Activated CD4-positive, CD25-positive, alpha-beta regulatory T cell treated with anti-CD3 and anti-CD28 coated beads, Interleukin-2, amount 50 U/mL, for 16 hours (primary cell): ENCODE results near the gene PTH2.

Experiments used
- DNase-seq: peaks from one replicate; pipeline ENCODE4 v3.0.0-alpha.2; 2020; ENCODE audit warnings: low read depth, low spot score

PTH2 gene

DNA sequence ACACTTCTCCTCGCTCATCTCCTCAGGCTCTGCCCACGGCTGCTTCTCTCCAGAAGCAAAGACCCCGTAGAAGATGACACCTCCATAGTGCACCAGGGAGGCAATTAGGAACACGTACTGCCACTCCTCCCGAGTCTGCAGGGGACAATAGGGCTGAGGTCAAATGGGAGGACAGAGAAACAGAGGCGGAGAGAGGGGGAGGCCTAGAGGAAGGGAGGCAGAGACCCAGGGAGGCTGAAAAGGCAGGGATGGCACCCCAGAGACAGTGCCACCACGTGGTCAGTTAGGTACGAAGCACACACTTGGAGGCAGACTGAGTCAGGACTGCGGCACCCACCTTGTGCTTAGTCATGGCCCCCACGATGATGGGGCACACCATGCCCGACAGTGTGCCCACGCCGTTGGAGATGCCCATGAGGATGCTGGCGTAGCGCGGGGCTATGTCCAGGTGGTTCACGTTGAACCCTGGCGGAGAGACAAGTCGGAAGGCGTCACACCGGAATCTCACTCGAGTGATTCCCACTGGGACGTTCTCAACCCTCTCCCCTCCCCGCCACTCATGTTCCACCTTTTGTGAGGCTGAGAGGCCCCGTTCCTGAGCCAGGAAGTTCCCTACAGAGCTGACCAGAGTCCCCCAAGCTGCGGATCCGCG is 7.6 kb upstream of the PTH2 start:
- no peak for DNase-seq

DNA sequence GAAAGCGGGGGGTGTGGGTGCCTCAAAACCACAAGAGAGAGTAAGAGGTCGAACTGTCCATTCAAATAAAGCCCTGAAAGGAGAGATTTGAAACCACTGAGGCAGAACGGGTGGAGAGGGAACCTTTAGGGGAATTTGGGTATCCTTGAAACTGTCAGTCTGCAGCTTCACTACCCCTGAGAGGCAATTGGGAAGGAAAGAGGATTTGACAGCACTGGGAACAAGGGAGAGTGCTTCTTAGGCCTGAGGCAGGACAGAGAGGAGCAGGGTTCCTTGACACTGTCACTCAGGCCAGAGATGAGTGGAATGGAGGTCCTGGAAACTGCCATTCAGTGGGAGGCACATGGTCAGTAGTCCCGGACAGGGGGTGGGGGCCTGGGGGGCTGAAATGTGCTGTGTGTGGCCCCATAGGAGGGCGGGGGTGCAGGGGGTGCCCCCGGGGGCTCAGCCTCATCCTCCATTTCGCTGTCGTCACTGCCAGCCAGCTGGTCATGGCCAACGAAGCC is 7.0 kb upstream of the PTH2 start:
- DNase-seq = no peak

DNA sequence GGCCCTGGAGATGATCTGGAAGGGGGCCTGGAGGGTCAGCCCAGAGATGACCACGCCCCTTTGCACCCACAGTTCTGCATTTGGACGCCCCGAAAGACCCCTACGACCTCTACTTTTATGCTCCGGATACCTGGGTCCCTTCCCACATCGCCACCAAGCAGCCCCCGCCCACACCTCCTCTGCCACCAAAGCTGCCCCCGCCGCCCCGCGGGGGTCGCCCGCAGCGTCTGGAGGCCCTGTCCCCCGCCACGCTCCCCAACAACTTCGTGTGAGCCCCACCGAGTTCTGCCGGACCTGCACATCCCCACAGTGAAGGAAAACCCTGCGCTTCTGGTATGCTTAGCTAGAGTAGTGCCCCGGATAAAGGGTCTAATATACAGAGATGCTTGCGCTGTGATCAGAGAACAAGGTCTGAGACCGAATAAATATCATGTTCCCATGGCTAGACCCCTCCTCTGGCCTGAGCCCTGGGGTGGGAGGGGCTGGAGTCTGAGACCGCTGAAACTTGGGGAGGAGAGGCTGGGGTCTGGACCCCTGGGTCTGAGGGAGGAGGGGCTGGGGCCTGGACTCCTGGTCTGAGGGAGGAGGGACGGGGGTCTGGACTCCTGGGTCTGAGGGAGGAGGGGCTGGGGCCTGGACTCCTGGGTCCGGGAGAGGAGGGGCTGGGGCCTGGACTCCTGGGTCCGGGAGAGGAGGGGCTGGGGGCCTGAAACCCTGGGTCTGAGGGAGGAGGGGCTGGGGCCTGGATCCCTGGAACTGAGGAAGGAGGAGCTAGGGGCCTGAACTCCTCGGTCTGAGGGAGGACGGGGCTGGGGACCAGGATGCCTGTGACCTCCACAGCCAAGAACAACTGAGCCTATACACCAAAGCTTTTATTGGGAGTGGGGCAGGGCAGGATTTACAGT is 5.6 kb upstream of the PTH2 start:
- no peak for DNase-seq

GRCh38 chr19:49427855-49428546 is 4.8 kb upstream of the PTH2 start:
- no peak for DNase-seq

DNA sequence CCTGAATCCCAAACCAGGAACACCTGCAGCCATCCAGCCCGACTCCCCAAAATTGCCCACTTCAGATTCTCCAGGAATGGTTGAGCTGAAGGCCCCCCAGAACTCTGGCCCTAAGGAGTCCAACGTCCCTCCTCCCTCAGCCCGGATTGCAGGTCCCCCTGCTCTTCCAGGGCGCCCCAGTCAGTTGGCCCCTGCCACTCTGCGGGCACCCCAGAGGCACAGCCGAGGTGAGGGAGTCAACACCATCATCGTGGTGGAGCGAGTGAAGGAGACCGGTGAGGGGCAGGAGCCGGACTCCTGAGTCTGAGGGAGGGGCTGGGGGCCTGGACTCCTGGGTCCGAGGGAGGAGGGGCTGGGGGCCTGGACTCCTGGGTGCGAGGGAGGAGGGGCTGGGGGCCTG is 4.1 kb upstream of the PTH2 start:
- no peak for DNase-seq

DNA sequence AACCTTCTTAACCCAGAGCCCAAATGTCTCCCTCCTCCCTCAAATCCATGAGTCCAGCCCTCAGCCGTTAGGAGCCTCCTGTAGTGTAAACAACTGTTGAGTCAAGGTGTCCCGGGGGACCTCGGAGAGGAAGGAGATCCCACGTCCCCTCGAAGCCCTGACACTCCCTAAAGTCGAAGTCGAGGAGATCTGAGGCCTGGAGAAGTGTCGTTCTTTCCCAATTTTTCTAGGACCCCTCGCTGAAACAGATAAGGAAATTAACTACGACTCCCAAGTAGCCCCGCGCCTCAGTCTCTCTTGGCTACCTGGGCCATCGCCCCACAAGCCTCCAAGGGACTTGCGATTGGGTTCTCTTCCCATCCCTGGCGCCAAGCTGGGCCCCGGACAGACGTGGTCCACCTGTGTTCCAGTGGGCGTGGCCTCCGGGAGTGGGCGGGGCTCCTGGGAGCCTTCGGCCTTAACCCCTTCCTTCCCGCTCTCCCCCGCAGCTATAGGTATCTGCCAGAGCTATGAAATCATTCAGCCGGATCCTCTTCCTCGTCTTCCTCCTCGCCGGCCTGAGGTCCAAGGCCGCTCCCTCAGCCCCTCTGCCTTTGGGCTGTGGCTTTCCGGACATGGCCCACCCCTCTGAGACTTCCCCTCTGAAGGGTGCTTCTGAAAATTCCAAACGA is 2.8 kb upstream of the PTH2 start:
- DNase-seq = no peak

- no peak for DNase-seq
These were observed 1.9 kb upstream of the PTH2 start, which contains the start of gene GFY for GRCh38 chr19:49425178-49425577. TSS of gene GFY (plus strand) at chr19:49425388. CDS start at chr19:49426431, 1,043 bp downstream.

DNA sequence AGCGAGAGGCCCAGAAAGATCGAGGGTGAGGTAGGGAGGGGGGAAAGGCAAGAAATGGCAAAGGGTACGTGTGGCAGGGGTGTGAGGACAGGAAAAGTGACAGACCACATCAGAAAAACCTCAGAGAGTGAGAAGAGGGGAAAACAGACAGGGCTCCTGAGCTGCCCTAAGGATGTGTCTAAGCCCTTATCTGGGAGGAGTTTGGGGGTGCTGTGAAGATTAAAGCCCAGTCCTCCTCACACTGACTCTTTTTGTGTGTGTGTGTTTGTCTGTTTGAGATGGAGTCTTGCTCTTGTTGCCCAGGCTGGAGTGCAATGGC is 703 bp upstream of the PTH2 start:
- DNase-seq = no peak

DNA sequence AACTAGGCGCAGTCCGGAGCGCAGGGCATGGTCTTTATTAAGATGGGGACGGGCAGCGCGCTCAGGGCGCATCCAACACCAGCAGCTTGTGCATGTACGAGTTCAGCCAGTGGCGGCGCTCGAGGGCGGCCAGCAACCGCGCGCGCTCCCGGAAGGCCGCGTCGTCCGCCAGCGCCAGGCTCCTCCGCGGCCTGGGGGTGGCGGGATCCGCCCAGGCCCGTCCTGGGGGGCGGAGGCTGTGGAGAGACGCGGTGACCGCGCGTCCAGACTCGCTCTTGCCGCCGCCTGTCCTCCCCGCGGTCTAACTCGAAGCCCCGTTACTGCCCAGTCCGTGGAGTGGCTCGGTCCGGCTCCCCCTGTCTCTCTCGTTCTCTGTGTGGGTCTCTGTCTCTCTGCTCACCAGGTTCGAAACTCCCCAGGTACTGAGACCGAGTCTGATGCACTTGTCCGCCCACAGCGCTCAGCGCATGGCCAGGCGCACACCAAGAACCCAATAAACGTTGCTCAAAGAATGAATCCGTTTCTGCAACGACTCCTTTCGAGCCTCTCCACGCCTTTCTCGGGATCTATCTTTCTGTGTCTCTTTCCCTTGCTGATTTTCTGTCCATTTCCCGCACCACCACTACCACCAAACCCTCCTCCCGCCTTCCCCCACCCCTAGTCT is 702 bp downstream of the PTH2 start:
- DNase-seq = no peak

- no peak for DNase-seq
These were observed 1.4 kb downstream of the PTH2 start for GRCh38 chr19:49421878-49422202.

DNA sequence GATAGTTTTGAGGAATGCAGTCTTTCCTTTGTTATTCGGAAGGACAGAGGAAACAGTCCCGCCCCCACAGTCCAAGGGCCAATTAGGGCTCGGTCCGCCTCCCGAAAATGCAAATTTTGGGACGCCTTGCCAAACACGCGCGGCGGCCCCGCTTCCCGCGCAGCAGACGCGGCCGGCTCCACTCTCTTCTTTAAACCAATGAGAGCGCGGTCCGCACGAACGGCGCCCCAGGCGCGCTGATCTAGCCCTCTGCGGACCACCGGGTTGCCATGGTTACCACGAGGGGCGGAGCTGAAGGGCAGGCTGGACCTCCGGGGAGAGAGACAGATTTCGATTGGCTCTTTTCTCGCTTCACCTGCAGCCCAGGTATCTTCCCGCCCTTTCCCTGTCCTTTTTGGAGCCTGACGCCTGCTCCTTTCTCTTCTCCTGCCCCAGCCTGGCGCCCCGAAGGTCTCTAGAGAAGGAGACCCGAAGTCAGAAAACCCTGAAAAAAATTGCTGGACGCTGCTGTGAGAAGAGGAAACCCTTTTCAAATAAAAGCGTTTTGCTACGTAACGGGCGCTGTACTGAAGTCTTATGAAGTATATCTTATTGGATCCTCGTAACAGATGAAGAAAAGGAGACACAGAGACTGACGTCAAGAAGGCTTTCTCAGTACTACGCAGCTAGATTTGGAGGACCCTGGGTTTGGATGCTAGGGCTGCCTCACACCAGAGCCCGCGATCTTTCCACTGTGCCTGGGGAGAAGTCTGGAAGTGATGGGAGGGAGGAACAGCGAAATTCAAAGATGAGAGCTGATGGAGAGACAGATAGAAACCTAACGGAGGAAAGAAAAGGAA is 2.0 kb downstream of the PTH2 start:
- DNase-seq = no peak

DNA sequence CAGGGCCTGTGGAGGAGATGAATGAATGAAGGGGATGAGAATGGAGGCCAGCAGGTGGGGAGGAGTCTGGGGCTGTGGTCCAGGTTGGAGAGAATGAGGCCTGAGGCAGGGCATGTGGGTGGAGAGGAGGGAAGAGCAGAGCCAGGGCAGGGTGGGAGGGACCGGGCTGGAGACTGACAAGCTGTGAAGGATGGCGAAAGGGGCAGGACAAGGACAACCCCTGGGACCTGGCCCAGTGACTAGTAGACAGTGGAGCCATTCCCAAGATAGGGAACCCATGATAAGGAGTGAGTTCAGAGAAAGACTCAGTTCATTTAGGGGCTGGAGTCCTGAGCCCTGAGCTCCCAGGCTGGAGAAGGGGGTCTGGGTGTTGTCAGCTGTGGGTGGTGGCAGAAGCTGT is 3.0 kb downstream of the PTH2 start:
- DNase-seq = no peak

DNA sequence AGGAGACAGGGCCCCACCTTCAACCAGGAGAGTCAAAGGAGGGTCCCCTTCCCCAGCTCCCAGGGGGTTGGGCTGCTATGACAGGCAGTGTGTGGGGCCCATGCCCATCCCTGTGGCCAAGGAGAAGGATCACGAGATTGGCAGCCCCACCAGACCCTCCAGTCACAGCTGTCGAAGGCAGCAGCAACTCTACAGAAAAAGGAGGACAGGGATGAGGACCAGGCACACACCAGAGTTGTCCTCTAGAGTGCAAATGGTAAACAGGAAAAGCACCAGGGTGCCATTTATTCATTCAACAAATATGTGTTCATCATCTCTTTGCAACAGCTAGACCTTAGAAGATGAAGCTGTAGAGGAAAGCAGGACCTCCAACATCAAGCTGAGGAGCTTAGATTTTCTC is 4.1 kb downstream of the PTH2 start:
- no peak for DNase-seq

DNA sequence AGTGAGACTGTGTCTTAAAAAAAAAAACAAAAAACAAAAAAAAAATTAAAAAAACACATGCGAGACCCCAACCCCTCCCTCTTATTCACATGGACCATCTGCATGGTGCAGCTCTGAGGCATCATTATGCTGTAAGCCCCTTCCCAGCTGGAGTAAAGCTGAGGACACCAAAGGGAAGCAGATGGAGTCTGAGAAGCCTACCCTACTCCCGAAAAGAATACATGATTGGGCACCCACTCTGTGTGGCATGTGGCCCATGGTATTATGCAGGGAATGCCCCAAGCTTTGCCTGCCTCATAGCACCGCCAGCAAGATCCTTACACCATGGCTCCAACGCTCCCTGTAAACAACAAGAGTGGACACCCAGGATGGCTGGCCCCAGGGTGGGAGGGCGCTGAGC is 4.7 kb downstream of the PTH2 start:
- DNase-seq = no peak

- no peak for DNase-seq
These were observed 6.2 kb downstream of the PTH2 start for GRCh38 chr19:49417088-49417487.

- no peak for DNase-seq
These were observed 7.4 kb downstream of the PTH2 start for GRCh38 chr19:49415810-49416200.

- DNase-seq = no peak
These were observed 8.0 kb downstream of the PTH2 start for GRCh38 chr19:49415102-49415809.

GRCh38 chr19:49414256-49414655 is 9.0 kb downstream of the PTH2 start:
- no peak for DNase-seq

- DNase-seq = no peak
These were observed 9.9 kb downstream of the PTH2 start for GRCh38 chr19:49413348-49413747.
